ENCODE data around the gene TMEM269.

TMEM269 gene

DNA sequence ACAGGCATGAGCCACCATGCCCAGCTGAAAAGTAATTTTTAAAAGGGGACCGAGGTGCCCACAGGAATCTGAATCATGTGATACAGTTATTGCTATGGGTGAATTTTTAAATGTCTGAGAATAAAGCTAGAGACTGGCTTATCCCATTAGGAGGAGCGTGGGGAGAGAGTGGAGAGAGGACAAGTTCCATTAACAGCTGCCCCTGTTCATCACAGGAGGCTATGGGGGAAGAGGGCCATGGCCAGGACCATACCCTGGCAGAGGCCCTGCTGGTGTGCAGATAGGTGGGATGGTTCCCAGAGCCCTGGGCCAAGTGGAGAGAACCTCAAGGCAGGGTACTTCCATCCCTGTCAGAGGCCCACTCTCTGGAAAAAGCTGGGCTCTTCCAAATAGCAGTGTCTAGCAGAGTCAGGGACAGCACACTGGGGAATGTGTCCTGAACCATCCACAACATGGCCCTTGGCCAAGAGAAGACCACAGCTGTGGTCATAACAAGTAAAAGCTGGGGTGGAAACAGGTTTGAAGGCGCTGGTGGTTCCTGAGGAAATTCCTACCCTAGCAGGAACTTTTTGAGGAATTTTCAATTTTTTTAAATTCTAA is 48.0 kb downstream of the TMEM269 start:
- no peak overlapping the region for H3K27ac ChIP-seq (ENCODE audit: extremely low read depth, low read depth, low read length)
- H3K36me3 ChIP-seq (ENCODE audit: control insufficient read depth in 2 of 2, insufficient read depth in 1 of 2, low read length in 2 of 2): no peaks in the 10 kb centered on the region
- peaks cover 3% of the 10 kb centered on the region for H3K4me1 ChIP-seq (ENCODE audit: control insufficient read depth, insufficient read depth, low read length)
- no peaks in the 10 kb centered on the region for H3K9me3 ChIP-seq (ENCODE audit: control insufficient read depth, insufficient read depth, low read depth, low read length)
- no peak overlapping the region for H3K4me3 ChIP-seq (ENCODE audit: low read depth, low read length)
- no peak for TF ChIP-seq ZNF266 (tag by site-specific recombination; IDR thresholded peaks at IDR 0.05; ENCODE audit: low read depth)
- TF ChIP-seq ZNF112 (tag by site-specific recombination; IDR thresholded peaks at IDR 0.05): no peak
- no peak for TF ChIP-seq ZNF302 (tag by site-specific recombination; IDR thresholded peaks at IDR 0.05; ENCODE audit: low read depth)
- no peak for TF ChIP-seq HOXD13 (CRISPR knock-in tag; IDR thresholded peaks at IDR 0.05; ENCODE audit: borderline replicate concordance)
- no peak for TF ChIP-seq HOXA7 (CRISPR knock-in tag; IDR thresholded peaks at IDR 0.05; ENCODE audit: borderline replicate concordance)
- no peak for TF ChIP-seq ZNF341 (tag by site-specific recombination; IDR thresholded peaks at IDR 0.05; ENCODE audit: low read depth)
- TF ChIP-seq SP2 (tag by site-specific recombination; IDR thresholded peaks at IDR 0.05): no peak
- no peak for TF ChIP-seq ZNF37A (tag by site-specific recombination; IDR thresholded peaks at IDR 0.05)
- TF ChIP-seq, protein P1, sequence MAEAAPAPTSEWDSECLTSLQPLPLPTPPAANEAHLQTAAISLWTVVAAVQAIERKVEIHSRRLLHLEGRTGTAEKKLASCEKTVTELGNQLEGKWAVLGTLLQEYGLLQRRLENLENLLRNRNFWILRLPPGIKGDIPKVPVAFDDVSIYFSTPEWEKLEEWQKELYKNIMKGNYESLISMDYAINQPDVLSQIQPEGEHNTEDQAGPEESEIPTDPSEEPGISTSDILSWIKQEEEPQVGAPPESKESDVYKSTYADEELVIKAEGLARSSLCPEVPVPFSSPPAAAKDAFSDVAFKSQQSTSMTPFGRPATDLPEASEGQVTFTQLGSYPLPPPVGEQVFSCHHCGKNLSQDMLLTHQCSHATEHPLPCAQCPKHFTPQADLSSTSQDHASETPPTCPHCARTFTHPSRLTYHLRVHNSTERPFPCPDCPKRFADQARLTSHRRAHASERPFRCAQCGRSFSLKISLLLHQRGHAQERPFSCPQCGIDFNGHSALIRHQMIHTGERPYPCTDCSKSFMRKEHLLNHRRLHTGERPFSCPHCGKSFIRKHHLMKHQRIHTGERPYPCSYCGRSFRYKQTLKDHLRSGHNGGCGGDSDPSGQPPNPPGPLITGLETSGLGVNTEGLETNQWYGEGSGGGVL (tag by site-specific recombination; IDR thresholded peaks at IDR 0.05): no peak
- TF ChIP-seq ZBTB7A (tag by site-specific recombination; IDR thresholded peaks at IDR 0.05; ENCODE audit: low read depth): no peak
- TF ChIP-seq, protein P2, sequence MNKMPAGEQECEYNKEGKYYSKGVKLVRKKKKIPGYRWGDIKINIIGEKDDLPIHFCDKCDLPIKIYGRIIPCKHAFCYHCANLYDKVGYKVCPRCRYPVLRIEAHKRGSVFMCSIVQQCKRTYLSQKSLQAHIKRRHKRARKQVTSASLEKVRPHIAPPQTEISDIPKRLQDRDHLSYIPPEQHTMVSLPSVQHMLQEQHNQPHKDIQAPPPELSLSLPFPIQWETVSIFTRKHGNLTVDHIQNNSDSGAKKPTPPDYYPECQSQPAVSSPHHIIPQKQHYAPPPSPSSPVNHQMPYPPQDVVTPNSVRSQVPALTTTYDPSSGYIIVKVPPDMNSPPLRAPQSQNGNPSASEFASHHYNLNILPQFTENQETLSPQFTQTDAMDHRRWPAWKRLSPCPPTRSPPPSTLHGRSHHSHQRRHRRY (tag by site-specific recombination; IDR thresholded peaks at IDR 0.05): no peak
- TF ChIP-seq ZNF501 (tag by site-specific recombination; IDR thresholded peaks at IDR 0.05): no peak
- TF ChIP-seq ZNF768 (tag by site-specific recombination; IDR thresholded peaks at IDR 0.05): no peak
- no peak for TF ChIP-seq ZBTB1 (tag by site-specific recombination; IDR thresholded peaks at IDR 0.05)
- CTCF ChIA-PET: no interaction called here
- POLR2A ChIA-PET: interaction anchor here (0.8 to 0.9 kb wide), 2 partner anchors 10 to 13 kb away, joined by 3 to 5 read pairs; partner anchors contain the start of gene ZNF691

DNA sequence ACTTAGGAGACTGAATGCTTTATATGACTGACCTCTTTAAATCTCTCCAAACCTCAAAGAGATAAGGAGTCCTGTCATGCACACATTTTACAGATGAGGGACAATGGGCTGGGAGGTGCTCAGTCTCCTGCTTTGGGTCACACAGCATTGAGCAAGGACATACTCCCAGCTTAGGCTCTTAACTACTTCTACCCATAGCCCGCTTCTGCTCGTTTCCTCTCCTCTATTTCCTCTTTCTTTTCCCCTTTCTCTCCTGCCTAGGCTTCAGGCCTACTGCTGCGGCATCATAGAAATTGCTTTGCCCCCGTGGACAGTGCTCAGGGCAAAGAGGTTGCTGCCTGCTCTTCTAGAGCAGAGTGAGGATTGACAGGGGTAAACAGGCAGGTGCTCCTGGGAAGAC is 49.2 kb downstream of the TMEM269 start:
- ChIA-PET POLR2A (interaction anchor here (5.6 kb wide), 1 partner anchor 12 kb away, joined by 25 read pairs; the partner anchor contains the start of gene ZNF691), CTCF (no interaction called here)

More for the DNA sequence above, 49.2 kb downstream of the TMEM269 start:
- no peak for TF ChIP-seq ZSCAN16 (tag by site-specific recombination; IDR thresholded peaks at IDR 0.05)
- no peak for TF ChIP-seq RBAK (tag by site-specific recombination; IDR thresholded peaks at IDR 0.05)
- TF ChIP-seq ZNF747 (tag by site-specific recombination; IDR thresholded peaks at IDR 0.05): no peak
- no peak for TF ChIP-seq ZNF501 (tag by site-specific recombination; IDR thresholded peaks at IDR 0.05)
- TF ChIP-seq, protein P3, sequence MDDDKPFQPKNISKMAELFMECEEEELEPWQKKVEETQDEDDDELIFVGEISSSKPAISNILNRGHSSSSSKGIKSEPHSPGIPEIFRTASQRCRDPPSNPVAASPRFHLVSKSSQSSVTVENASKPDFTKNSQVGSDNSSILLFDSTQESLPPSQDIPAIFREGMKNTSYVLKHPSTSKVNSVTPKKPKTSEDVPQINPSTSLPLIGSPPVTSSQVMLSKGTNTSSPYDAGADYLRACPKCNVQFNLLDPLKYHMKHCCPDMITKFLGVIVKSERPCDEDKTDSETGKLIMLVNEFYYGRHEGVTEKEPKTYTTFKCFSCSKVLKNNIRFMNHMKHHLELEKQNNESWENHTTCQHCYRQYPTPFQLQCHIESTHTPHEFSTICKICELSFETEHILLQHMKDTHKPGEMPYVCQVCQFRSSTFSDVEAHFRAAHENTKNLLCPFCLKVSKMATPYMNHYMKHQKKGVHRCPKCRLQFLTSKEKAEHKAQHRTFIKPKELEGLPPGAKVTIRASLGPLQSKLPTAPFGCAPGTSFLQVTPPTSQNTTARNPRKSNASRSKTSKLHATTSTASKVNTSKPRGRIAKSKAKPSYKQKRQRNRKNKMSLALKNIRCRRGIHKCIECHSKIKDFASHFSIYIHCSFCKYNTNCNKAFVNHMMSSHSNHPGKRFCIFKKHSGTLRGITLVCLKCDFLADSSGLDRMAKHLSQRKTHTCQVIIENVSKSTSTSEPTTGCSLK (tag by site-specific recombination; IDR thresholded peaks at IDR 0.05): no peak
- no peak for TF ChIP-seq ZNF670 (tag by site-specific recombination; IDR thresholded peaks at IDR 0.05; ENCODE audit: low read depth)
- Histone ChIP-seq H3K36me3 (ENCODE audit: control insufficient read depth in 2 of 2, insufficient read depth in 1 of 2, low read length in 2 of 2) (no peaks in the 10 kb centered on the region), H3K27ac (ENCODE audit: extremely low read depth, low read depth, low read length) (no peak overlapping the region), H3K4me1 (ENCODE audit: control insufficient read depth, insufficient read depth, low read length) (peaks cover 3% of the 10 kb centered on the region), H3K4me3 (ENCODE audit: low read depth, low read length) (no peak overlapping the region), H3K9me3 (ENCODE audit: control insufficient read depth, insufficient read depth, low read depth, low read length) (no peaks in the 10 kb centered on the region)
